GM23338 (cell line): Measurements from ENCODE around the gene OXER1. TPM values are rescaled to one million over a fixed set of nuclear protein-coding genes. Genes with fewer than 3 reads are reported as not detected.

Source experiments
- ATAC-seq: fragments of 200-7000 bp; cut with Tn5 transposase; 3 replicates; pipeline ENCODE4 v1.9.1; 2020
- DNase-seq: peaks from one replicate; pipeline ENCODE4 v3.0.0-alpha.2; 2015; ENCODE audit warnings: low spot score
- H2AFZ ChIP-seq: fragments of 200-600 bp; sonication (generic); 2 replicates; pipeline ENCODE4 v1.8.0; 2016; ENCODE audit warnings: antibody characterized with exemption, mild to moderate bottlenecking, moderate library complexity
- H3F3A ChIP-seq: fragments of 200-600 bp; sonication (generic); replicated peaks from 2 replicates; pipeline ENCODE4 v1.8.0; 2017; ENCODE audit warnings: antibody characterized with exemption, mixed run types, low read depth
- H3K27ac ChIP-seq: fragments of 200-600 bp; sonication (generic); 2 replicates; pipeline ENCODE4 v1.6.1; 2016; ENCODE audit warnings: low read depth
- H3K27me3 ChIP-seq: fragments of 200-600 bp; sonication (generic); 2 replicates; pipeline ENCODE4 v1.8.0; 2016; ENCODE audit warnings: mild to moderate bottlenecking, mixed run types, moderate library complexity; ENCODE audit not compliant: insufficient read depth
- H3K36me3 ChIP-seq: fragments of 200-600 bp; sonication (generic); 2 replicates; pipeline ENCODE4 v1.8.0; 2016; ENCODE audit warnings: mild to moderate bottlenecking; ENCODE audit not compliant: insufficient read depth
- H3K4me1 ChIP-seq: fragments of 200-600 bp; sonication (generic); 2 replicates; pipeline ENCODE4 v1.8.0; 2016; ENCODE audit warnings: mild to moderate bottlenecking, moderate library complexity; ENCODE audit not compliant: insufficient read depth
- H3K4me2 ChIP-seq: fragments of 200-600 bp; sonication (generic); 2 replicates; pipeline ENCODE4 v1.7.1; 2017; ENCODE audit warnings: mixed run types
- H3K4me3 ChIP-seq: fragments of 200-600 bp; sonication (generic); 2 replicates; pipeline ENCODE4 v1.6.1; 2016; ENCODE audit warnings: mixed run types
- H3K79me2 ChIP-seq: fragments of 200-600 bp; sonication (generic); replicated peaks from 2 replicates; pipeline ENCODE4 v1.8.0; 2017; ENCODE audit warnings: mild to moderate bottlenecking; ENCODE audit not compliant: insufficient read depth
- H3K9me2 ChIP-seq: fragments of 200-600 bp; sonication (generic); 2 replicates; pipeline ENCODE4 v1.8.0; 2017; ENCODE audit not compliant: insufficient read depth
- H4K20me1 ChIP-seq: fragments of 200-600 bp; sonication (generic); replicated peaks from 2 replicates; pipeline ENCODE4 v1.8.0; 2017; ENCODE audit warnings: mild to moderate bottlenecking; ENCODE audit not compliant: insufficient read depth
- H3K27ac Mint-ChIP-seq: 2 replicates; pipeline ENCODE4 v1.8.0; 2020; ENCODE audit warnings: inconsistent platforms, mild to moderate bottlenecking, moderate library complexity, mixed read lengths
- H3K27me3 Mint-ChIP-seq: 3 replicates; pipeline ENCODE4 v1.8.0; 2022; ENCODE audit warnings: low read depth, mild to moderate bottlenecking, moderate library complexity, mixed read lengths, inconsistent platforms; ENCODE audit not compliant: insufficient read depth, poor library complexity
- H3K36me3 Mint-ChIP-seq: 3 replicates; pipeline ENCODE4 v1.8.0; 2021; ENCODE audit warnings: low read depth, mild to moderate bottlenecking, inconsistent platforms, moderate library complexity, mixed read lengths
- H3K4me1 Mint-ChIP-seq: 3 replicates; pipeline ENCODE4 v1.8.0; 2020; ENCODE audit warnings: mild to moderate bottlenecking, inconsistent platforms, mixed read lengths
- H3K4me3 Mint-ChIP-seq: 3 replicates; pipeline ENCODE4 v1.8.0; 2021; ENCODE audit warnings: moderate library complexity, mild to moderate bottlenecking, inconsistent platforms, mixed read lengths
- H3K9me3 Mint-ChIP-seq: 3 replicates; pipeline ENCODE4 v1.8.0; 2020; ENCODE audit warnings: moderate library complexity, mild to moderate bottlenecking, inconsistent platforms, mixed read lengths
- CREB1 ChIP-seq: fragments of 250-450 bp; sonication (Bioruptor Pico); IDR thresholded peaks from 2 replicates; pipeline ENCODE4 v1.5.0; 2020; ENCODE audit warnings: low read depth, mild to moderate bottlenecking, moderate library complexity
- JUNB ChIP-seq: IDR thresholded peaks from one replicate; pipeline ENCODE4 v1.6.1; 2016; ENCODE audit warnings: antibody characterized with exemption; ENCODE audit not compliant: unreplicated experiment
- NANOG ChIP-seq: IDR thresholded peaks from 2 replicates; pipeline ENCODE4 v1.6.1; 2016; ENCODE audit warnings: antibody characterized with exemption, borderline replicate concordance
- POLR2AphosphoS5 ChIP-seq: IDR thresholded peaks from 2 replicates; pipeline ENCODE4 v1.6.1; 2016; ENCODE audit warnings: antibody characterized with exemption, low read depth
- polyA plus RNA-seq: library from polyadenylated mRNA; unstranded; fragments of >200 nt; fragmentation: Nextera tagmentation; extraction: Ambion mirVana; gene quantifications from 2 replicates; pipeline ENCODE4 v1.2.1, GENCODE V29; 2016
- total RNA-seq: library from RNA; depleted of rRNA; stranded (reverse); fragments of >200 nt; shearing (Covaris generic); gene quantifications from 2 replicates; pipeline ENCODE4 v1.2.3, GENCODE V29; 2014
- TF ChIP-seq, protein P1 (sequence below): IDR thresholded peaks from one replicate; pipeline ENCODE4 v1.6.1; 2018; ENCODE audit warnings: antibody characterized with exemption; ENCODE audit not compliant: unreplicated experiment
- TF ChIP-seq, protein P2 (sequence below), 2 experiments: fragments of 200-600 bp in 1 of 2; sonication (generic) in 1 of 2; conservative IDR thresholded peaks; 2 replicates each; pipeline versions ENCODE4 v1.5.1 to v1.6.1; 2016 to 2017; ENCODE audit warnings: antibody characterized with exemption in 2 of 2, low read depth in 2 of 2, mild to moderate bottlenecking in 2 of 2, moderate library complexity in 1 of 2
- TF ChIP-seq, protein P3 (sequence below): IDR thresholded peaks from 2 replicates; pipeline ENCODE4 v1.6.1; 2016; ENCODE audit warnings: antibody characterized with exemption

Gene OXER1
- total and polyA plus RNA-seq, 2 experiments from 2014 or later = 0.69 to 1.5 TPM

DNA sequence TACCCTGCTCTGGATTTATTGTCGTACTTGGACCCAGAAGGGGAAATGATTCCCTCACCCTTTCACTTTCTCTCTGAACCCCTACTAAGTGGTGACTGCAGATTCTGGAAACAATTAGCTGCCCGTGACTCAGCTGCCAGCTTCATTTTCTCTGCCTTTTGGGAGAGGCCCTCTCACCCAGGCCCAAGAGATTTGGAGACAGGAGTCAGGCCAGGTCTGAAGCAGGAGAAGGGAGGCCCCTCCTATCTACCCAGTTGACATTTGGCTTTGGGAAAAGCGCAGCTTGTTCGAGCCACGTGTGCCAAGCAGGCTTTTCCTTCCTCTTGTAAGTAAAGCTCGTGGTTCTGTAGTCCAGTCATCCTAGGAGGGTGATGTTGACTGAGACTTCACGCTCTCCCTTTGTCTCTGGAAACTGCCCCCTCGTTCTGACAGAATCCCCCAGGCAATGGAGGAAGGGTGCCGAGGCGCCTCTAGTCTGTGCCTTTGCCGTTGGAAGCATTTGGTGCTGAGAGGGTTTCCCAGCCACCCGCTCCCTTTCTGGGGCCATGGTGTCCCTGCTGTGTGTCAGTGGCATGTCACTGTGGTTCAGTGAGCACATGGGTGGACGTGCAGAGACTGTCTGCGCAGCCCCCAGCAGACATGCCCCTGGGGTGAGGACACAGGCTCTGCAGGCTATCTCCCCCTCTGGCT is 8.6 kb downstream of the OXER1 start (continued):
- TF ChIP-seq, protein P1, sequence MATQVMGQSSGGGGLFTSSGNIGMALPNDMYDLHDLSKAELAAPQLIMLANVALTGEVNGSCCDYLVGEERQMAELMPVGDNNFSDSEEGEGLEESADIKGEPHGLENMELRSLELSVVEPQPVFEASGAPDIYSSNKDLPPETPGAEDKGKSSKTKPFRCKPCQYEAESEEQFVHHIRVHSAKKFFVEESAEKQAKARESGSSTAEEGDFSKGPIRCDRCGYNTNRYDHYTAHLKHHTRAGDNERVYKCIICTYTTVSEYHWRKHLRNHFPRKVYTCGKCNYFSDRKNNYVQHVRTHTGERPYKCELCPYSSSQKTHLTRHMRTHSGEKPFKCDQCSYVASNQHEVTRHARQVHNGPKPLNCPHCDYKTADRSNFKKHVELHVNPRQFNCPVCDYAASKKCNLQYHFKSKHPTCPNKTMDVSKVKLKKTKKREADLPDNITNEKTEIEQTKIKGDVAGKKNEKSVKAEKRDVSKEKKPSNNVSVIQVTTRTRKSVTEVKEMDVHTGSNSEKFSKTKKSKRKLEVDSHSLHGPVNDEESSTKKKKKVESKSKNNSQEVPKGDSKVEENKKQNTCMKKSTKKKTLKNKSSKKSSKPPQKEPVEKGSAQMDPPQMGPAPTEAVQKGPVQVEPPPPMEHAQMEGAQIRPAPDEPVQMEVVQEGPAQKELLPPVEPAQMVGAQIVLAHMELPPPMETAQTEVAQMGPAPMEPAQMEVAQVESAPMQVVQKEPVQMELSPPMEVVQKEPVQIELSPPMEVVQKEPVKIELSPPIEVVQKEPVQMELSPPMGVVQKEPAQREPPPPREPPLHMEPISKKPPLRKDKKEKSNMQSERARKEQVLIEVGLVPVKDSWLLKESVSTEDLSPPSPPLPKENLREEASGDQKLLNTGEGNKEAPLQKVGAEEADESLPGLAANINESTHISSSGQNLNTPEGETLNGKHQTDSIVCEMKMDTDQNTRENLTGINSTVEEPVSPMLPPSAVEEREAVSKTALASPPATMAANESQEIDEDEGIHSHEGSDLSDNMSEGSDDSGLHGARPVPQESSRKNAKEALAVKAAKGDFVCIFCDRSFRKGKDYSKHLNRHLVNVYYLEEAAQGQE = no peak
- TF ChIP-seq, protein P2, sequence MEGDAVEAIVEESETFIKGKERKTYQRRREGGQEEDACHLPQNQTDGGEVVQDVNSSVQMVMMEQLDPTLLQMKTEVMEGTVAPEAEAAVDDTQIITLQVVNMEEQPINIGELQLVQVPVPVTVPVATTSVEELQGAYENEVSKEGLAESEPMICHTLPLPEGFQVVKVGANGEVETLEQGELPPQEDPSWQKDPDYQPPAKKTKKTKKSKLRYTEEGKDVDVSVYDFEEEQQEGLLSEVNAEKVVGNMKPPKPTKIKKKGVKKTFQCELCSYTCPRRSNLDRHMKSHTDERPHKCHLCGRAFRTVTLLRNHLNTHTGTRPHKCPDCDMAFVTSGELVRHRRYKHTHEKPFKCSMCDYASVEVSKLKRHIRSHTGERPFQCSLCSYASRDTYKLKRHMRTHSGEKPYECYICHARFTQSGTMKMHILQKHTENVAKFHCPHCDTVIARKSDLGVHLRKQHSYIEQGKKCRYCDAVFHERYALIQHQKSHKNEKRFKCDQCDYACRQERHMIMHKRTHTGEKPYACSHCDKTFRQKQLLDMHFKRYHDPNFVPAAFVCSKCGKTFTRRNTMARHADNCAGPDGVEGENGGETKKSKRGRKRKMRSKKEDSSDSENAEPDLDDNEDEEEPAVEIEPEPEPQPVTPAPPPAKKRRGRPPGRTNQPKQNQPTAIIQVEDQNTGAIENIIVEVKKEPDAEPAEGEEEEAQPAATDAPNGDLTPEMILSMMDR (conservative IDR thresholded peaks at IDR 0.05; ENCODE audit: low read depth in 2 of 2) = no peak
- TF ChIP-seq POLR2AphosphoS5 = no peak
- TF ChIP-seq CREB1 (CRISPR knock-in tag) = no peak
- TF ChIP-seq NANOG = no peak
- TF ChIP-seq, protein P3, sequence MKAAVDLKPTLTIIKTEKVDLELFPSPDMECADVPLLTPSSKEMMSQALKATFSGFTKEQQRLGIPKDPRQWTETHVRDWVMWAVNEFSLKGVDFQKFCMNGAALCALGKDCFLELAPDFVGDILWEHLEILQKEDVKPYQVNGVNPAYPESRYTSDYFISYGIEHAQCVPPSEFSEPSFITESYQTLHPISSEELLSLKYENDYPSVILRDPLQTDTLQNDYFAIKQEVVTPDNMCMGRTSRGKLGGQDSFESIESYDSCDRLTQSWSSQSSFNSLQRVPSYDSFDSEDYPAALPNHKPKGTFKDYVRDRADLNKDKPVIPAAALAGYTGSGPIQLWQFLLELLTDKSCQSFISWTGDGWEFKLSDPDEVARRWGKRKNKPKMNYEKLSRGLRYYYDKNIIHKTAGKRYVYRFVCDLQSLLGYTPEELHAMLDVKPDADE = no peak
- no peak for TF ChIP-seq JUNB

DNA sequence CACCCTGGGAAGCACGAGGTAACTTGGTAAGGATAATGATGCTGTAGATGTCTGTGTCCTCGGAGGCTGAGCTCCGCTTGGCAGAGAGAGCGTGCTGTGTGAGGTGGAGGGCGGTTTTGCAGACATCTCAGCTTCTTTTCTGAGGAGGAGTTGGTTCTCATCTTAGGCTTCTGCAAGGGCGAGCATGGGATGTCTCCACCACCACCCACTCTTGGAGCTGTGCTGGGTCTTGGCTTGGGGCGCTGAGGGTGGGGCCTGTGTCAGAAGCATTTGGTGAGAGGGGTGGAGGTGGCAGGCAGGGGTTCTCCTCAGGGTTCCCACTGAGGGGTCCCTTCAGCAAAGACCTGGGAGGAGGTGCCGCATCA is 9.2 kb downstream of the OXER1 start:
- Histone ChIP-seq H3K9me2 (no peaks in the 10 kb centered on the region), H2AFZ (no peak overlapping the region), H3K4me3 (no peak overlapping the region), H3K4me1 (0 out of 2 replicates have a peak, but pooled peaks cover 6% of the 10 kb centered on the region), H3F3A (no peaks in the 10 kb centered on the region), H3K36me3 (no peaks in the 10 kb centered on the region), H3K27ac (no peak overlapping the region), H3K4me2 (no peak overlapping the region), H3K79me2 (no peaks in the 10 kb centered on the region), H3K27me3 (no peaks in the 10 kb centered on the region), H4K20me1 (no peaks in the 10 kb centered on the region)
- Mint-ChIP-seq H3K4me1 (peaks cover 14% of the 10 kb centered on the region), H3K27ac (no peak overlapping the region), H3K36me3 (no peaks in the 10 kb centered on the region; the same call in 2 of the 3 replicates), H3K27me3 (peaks cover 8% of the 10 kb centered on the region), H3K4me3 (no peak overlapping the region), H3K9me3 (no peaks in the 10 kb centered on the region)
- TF ChIP-seq CREB1 (CRISPR knock-in tag) (no peak), POLR2AphosphoS5 (no peak)
- no peak for ATAC-seq
- DNase-seq = no peak
